Measurements from ENCODE around the gene PDK3.

The PDK3 gene

DNA sequence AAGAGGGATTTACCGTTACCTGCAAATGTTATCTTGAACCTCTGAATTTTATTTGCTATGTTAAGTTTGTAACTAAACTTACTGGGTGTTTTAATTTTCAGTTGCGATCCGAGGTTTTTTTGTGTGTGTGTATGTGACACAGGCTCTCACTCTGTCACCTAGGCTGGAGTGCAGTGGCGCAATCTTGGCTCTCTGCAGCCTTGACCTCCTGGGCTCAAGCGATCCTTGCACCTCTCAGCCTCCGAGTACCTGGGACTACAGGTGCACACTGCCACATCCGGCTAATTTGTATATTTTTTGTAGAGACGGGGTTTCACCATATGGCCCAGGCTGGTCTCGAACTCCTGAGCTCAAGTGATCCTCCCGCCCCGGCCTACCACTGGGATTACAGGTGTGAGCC, 18.5 kb downstream of the PDK3 start:
- DNase-seq = no peak

DNA sequence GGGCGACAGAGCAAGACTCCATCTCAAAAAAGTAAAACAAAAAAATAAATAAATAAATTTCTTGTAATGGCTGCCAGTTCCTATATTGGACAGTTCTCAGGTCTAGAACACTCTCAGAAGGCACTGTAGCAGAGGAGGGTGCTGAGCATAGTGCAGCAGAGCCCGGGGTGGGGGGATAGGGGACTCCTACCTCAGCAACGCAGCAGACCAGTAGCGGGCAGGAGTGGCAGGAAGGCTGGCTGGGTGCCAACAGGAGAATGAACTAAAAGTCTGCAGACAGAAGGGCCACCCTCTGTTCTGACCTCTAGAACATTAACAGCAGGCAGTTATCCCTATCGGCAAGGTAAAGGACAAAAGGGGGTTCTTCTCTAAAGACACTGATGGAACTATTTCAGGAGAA, 20.2 kb downstream of the PDK3 start:
- no peak for DNase-seq

DNA sequence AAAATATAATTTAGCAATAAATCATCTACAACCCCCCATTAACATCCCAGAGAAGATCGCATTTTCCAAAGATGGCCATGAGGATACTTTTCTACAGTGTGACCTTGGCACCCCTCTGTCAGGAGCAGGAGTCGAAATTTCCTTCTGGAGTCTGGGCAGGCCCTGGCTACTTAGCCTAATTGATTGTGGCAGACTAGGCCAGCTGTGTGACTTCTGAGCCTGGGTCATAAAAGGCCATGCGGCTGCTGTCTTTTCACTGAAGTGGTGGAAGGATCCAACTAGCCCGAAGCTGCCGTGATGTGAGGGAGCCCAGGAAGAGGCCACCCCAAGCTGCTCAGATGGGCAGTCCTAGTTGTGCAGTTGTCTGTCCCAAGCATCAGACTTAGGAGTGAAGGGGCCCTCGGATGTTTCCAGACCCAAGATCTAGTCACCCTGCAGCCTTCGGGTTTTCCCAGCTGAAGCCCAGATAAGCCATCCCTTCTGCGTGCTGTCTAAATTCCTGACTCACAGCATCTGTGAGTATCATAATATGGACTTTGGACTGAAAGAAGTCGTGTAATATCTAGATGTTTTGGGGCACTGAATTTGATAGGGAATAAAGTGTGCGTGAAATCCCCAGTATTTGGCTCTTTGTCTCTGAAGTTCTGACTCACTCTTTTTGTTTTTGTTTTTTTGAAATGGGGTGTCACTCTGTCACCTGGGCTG, 21.0 kb downstream of the PDK3 start:
- DNase-seq = no peak

DNA sequence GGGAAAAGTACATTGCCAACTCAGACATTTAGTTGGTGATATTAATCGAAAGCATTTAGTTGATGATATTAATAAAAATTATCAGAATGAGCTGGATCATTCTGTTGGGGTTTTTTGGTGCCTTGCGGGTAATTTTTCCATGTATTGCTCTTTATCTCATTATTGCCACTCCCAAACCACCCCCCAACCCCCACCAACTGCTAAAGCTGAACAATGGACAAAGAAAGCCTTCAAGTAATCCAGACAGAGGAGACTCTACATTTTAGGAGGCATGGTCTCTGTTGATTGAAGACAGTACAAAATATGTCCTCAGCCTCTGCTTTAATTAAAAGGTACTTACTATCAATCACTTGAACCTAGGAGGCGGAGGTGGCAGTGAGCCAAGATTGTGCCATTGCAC, 22.5 kb downstream of the PDK3 start:
- DNase-seq = no peak

DNA sequence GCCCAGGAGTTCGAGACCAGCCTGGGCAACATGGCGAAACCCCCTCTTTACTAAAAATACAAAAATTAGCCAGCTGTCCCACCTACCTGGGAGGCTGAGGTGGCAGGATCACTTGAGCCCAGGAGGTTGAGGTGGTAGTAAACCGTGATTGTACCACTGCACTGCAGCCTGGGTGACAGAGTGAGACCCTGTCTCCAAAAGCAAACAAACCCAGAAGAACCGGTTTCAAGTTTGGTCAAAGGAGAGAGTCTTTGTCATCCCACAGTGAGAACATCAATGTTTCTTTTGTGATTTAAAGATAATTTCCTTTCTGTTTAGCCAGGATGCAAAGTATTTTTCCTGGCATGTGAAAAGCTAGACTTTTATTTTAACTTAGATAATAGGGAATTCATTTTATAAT, 26.7 kb downstream of the PDK3 start:
- DNase-seq = no peak

DNA sequence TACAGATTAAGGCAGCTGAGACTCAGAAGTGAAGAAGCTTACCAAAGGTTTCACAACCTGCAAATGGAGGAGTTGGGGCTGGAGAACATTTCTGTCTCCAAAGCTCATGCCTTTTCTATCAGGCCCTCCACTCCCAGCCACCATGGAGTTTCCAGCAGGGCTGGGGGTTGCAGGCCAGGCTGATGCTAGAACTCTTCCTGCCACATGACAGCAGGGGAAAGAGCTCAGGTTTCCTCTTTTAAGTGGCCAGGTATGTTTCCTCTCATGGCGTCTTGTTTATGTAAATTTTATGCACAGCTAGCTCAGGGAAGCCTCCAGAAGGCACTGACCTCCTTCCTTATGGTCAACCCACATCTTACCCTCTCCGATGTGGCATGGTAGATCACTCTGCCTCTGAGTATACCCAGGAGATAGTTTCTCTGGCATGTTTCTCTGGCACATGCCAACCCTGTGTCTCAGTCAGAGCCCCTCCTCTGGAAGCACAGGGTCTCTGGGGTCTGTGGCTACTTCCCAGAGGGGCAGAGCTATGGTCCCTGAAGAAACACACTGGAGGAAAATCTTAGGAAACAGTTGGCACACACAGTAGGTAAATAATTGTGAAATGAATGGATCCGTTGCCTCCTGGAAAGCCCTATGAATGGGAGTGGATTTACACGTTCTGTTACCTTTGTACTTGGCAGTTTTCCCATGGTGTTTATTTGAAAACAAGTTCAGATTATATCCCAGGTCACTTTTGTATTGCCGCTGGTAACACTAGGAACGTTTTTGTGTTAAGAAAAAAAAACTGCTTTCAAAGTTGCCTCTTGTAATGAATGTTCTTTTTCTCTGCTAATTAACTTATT, 28.9 kb downstream of the PDK3 start:
- no peak for DNase-seq

DNA sequence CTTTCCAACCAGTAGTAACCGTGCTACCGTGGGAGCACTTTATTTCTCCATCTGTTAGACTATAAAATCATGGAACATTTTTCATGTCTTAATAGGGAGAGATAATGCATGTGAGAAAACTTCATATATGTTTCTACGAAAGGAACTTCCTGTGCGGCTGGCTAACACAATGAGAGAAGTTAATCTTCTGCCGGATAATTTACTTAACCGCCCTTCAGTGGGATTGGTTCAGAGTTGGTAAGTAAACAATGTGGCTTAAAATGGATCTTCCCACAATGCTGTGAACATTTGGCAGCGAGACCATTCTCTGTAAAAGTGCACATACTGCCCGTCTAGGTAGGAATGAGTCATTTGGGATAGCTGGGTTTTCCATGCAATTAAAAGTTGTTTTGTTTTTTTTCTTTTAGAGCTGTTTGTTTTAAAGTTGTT, 29.6 kb downstream of the PDK3 start:
- DNase-seq = peak; percentile 64

DNA sequence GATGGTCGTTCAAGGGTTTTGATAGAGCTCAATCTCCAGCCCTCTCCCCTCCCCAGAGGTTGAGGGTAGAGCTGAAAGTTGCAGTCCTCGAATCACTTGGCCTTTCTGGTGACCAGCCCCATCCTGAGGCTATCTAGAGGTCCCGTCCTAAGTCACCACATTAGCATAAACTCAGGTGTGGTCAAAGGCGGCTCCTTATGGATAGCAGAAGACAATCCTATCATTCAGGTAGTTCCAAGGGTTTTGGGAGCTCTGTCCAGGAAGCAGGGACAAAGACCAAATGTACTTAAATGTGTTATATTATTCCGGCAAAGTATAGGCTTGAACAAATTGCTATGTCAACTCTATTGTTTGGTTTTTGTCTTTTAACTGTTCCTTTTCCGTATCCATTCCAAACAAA, 30.6 kb downstream of the PDK3 start:
- no peak for DNase-seq

DNA sequence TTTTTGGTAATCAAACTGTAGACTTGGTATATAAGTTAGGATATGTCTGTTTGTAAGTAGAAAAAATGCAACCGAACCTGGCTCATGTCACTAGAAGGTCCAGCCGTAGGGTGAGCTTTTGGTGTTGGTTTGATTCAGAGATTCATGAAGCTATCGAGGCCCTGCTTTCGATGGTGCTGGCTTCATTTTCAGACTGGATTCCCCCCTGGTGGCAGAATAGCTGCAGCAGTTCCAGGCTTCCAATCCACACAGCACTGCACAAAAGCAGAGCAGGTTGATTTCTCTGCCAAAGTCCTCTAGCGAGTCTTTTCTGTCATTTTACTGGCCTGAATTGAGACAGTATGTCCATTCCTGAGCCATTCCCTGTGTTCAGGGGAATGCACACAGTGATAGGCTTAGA, 33.1 kb downstream of the PDK3 start:
- peak; percentile 5 for DNase-seq

DNA sequence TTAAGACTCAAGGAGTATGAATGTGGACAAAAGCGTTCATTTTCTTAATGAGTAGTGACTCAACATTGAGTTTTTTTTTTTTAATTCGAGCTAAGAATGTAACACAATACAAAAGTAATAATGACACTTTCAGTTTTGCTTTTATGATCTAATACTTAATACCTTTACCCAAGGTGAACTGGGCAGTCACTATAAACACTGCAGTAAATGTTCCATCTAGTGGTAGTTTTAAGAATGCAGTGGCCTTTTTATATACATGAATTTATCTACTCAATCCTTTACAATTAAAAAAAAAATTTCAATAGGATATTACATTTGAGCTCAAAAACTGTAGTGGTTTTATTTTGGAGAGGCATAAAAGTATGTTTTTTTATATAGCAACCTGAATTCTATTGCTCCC, 33.9 kb downstream of the PDK3 start:
- no peak for DNase-seq

DNA sequence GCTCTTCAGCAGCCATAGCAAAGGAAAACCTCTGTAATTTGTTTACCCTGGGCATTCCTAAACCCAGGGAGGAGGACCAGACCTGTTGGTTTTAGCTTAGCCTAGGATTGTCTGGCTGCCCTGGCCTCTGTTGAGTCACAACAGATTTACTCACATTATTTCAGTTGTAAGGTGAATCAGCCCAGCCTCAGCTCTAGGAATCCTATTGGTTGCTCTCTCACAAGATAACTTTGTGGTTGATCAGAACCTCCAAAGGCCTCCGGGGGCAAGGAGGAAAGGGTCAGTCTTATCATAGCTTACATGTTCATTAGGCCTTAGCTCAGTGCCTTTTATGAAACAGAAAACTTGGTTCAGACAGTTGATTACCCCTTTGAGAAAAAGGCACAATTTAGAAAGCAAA, 41.0 kb downstream of the PDK3 start:
- DNase-seq = peak; percentile 6

DNA sequence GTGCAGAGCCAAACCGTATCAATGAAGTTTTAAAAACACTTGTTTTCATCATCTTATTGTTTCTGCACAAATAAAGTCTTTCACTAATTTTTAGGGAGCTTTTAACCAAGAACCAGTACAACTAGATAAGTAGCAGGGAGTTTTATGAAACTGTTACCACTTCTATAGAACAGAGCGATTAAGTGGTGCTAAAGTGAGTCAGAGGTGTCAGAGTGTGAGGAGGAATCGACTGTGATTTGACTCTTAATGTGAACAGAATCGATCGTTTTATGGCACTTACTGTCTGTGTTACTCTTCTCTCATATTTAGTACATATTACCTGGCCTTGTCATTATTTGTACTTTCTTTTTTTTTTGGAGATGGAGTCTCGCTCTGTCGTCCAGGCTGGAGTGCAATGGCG, 43.3 kb downstream of the PDK3 start:
- DNase-seq = no peak

DNA sequence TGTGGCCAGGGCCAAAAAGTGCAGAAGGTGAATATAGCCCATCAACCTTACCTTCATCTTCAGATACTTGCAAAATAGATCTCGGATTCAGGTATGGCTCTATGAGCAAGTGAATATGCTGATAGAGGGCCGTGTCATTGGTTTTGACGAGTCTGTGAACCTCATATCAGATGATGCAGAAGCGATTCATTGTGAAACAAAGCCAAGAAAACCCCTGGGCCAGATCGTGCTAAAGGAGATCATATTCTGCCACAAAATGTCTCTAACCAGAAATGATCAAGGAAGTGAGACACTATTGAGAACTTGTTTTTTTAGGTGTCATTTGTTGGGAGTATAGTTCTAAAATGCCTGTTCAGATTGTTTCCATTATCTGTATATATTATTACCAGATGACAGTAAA, 48.3 kb downstream of the PDK3 start:
- DNase-seq = no peak

DNA sequence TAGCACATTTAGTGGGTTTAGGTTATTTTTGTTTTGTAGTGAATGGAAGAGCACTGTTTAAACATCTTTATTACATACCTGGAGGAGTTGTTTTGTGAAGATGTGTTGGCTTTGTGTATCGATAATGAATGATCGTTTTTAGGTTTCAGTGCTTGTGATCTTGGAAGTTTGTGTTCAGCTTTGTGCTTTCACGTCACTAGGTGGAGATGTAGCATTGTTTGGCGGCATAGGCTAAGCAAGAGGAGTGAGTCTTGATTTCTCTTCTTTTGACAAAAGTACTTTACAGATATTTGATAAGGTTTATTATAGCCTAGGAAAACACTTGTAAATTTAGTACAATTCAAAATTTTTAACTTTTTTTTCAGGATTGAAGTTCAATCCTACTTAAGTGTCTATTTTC, 50.4 kb downstream of the PDK3 start:
- DNase-seq = peak; percentile 3

DNA sequence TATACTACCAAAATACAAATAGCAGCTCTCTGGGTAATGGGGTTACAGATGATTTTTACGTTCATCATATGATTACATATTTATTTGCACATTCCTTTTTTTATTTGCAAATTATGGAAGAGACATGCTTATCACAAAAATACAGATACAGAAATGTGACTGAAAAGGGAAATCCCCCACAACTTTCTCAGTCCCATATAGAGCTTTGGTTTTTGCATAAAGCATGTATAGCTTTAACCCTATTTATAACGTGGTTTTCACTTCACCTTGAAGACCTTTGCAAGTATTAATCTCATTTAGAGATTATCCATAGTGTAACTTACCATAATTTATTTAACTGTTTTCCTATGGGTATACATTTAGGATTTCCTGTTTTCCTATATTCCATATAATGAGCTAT, 55.4 kb downstream of the PDK3 start:
- no peak for DNase-seq

DNA sequence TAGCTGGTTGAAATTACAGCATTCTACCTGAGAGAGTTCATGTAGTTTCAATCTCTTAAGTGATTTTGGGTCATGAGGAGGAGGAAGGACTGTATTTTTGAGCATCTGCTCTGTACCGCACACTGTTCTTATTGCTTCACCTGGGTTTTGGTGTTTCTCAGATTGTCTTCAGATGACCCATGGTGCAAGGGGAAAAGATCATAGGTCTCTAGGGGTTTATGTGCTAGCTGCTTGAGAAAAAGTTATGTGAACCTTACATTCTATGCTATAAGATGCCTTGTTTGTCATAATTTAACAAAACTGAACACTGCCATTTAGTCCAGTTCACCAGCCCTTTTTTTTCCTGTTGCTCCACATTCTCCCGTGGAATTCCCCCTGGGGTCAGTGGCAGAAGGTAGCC, 60.4 kb downstream of the PDK3 start:
- DNase-seq = no peak

DNA sequence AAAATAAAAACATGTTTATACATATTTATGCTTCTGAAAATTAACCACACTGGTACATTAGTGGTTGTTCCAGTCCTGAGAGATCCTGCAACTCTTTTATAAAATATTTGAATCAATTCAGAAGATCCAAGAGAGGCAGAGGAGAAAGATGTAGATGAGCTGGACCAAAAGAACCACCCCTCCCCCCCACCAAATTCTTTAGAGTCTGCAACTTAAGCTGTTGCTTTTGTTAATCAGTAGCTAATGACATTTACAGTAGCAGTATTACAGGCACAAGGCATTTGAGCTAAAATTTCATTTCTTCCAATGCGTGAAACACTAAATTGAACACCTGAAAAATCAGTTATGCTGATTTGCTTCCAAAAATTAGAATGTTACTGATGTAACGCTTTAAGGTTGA, 61.5 kb downstream of the PDK3 start:
- no peak for DNase-seq

DNA sequence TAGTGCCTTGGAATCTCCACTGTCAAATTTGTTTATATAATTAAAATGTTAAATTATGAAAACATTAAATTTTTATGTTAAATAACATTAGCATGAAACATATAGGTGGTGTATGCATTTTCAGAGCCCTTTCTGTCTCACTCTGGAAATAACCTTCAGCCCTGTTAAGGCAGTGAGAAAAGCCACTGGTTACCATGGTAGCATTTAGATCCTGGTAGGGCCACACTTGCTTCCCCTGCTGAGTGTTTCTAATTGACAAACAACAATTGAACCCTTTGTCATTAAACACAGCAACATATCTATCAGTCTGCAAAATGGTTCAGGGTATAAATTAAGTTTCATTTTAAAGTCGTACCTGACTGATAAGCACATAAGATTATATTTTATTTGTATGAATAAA, 63.5 kb downstream of the PDK3 start:
- no peak for DNase-seq

DNA sequence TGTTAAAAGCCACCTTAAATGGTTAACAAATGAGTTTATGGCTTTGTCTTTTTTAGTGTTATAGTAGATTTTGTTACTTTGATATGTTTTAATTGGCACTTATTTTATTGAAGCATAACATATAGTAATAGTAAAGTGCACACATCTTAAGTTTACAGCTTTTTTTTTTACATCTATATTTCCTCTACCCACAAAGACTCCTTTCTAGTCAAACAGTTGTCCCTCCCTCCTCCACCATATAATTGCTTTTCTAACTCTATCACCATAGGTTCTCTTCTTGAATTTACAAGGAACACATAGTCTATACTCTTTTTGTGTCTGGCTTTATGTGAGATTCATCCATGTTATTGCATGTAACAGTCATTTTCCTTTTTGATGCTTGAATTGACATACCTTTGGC, 71.5 kb downstream of the PDK3 start:
- no peak for DNase-seq

DNA sequence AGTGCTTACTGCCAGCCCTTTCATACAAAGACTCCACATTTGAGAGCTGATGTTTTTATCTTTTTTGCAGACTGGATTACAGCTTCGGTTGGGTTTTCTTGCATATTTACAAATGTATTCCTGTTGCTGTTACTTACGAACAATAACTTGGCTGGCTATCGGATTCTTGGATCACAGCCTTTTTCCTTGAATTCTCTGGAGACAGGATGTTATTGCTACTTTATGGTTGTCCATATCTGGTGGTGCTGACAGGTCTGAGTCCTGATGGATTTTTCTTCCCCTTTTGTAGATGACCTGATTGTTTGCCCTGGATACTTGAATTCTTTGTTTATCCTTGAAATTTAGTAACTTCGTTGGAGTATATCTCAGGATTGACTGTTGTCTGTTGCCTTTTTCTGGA, 77.7 kb downstream of the PDK3 start:
- no peak for DNase-seq

DNA sequence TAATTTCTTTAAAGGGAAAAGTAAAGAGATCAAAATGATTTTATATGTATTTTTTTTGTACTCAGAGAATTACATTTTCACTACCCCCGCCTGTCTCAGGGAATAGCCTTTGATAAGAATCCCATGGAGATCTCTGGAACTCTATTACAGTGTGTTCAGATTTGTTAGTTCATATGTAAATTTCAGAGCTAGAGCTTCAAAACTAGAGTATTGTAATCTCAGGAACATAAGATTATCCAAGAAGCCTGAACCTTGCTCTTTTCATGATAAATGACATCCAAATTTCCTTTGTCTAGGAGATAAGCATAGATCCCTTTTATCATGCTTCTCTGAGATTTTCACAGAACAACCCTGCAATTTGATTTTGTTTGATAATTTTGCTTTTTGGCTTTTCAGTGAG, 82.9 kb downstream of the PDK3 start:
- DNase-seq = no peak

DNA sequence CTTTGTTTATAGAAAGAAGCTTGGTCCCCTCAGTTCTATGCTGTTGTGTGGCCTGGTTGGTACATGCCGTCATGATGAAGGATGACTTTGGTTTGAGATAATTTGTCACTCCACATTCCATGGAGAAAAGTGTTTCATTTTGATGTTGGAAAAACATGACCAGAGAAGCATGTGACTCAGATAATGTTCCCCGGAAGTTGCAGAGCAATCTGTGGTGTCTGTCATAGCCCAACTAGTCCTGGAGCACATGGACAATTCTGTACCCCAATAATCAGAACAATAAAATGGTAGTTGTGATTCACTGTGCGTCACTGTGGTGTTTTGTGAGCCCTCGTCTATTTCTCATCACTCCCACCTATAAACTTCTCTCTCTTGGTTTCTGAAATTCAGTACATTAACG, 85.1 kb downstream of the PDK3 start:
- no peak for DNase-seq

DNA sequence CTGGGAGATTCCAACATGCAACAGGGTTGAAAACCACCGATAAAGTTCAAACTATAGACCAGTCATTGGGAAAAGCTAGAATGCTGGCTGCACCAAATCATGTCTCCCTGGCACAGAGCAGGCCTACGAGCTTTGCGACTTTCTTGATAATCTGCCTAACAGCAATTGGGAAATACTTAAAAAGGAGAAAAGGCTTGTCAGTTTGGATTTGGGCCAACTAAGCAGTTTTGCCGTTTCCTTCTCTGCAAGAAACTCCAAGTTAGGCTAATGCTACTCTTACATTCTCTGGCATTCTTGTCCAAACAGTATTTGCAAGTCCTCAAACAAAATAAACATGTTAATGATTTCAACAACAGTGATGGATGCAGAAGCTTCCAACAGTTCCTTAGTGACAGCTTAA, 87.9 kb downstream of the PDK3 start:
- DNase-seq = no peak

DNA sequence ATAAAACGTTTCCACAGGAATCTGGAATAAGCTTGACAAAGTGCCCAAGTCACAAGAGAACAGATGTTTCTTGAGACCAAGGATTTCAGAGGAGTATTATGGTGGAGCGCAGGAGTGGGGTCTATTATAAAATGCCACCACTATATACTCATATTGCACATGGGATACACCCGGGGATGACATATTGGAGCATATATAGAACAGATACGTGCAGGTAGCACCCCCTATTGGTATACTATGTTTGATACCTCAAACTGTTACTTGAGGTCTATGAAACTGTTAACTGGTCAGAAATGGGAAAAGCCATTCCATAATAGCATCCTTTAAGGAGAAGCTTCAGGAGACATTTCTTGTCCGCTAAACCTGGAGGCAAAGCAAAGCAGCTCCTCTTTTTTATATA, 96.0 kb downstream of the PDK3 start:
- DNase-seq = no peak

All from fibroblast of skin of scalp (primary cell).